Brain microvascular endothelial cell (primary cell): ENCODE data around the gene PLPPR3.

Experiments
- DNase-seq: peaks from one replicate; pipeline ENCODE4 v3.0.0-alpha.2; 2020
- H3K27ac ChIP-seq: fragments of 250-450 bp; sonication (Bioruptor Pico); 2 replicates; pipeline ENCODE4 v1.5.1; 2020; ENCODE audit warnings: mild to moderate bottlenecking, moderate library complexity
- H3K27me3 ChIP-seq: fragments of 250-450 bp; sonication (Bioruptor Pico); replicated peaks from 2 replicates; pipeline ENCODE4 v1.5.1; 2020; ENCODE audit warnings: mild to moderate bottlenecking
- H3K36me3 ChIP-seq: fragments of 250-450 bp; sonication (Bioruptor Pico); replicated peaks from 2 replicates; pipeline ENCODE4 v1.5.1; 2020; ENCODE audit warnings: mild to moderate bottlenecking
- H3K4me3 ChIP-seq: 2 replicates; pipeline ENCODE4 v1.5.1; 2011; ENCODE audit warnings: low read depth, mild to moderate bottlenecking, control low read depth, low read length, moderate library complexity
- CTCF ChIP-seq: IDR thresholded peaks from 2 replicates; pipeline ENCODE4 v1.5.1; 2011; ENCODE audit warnings: low read depth, mild to moderate bottlenecking, moderate library complexity, low read length, control low read depth, inconsistent platforms; ENCODE audit errors: missing control alignments
- in situ Hi-C: cut with HindIII; loops from 2 replicates; pipeline ENCODE4 v1.10.0; 2017; ENCODE audit warnings: low sequenced_read_pairs, low pct_ligation_motif_present

The PLPPR3 gene

DNA sequence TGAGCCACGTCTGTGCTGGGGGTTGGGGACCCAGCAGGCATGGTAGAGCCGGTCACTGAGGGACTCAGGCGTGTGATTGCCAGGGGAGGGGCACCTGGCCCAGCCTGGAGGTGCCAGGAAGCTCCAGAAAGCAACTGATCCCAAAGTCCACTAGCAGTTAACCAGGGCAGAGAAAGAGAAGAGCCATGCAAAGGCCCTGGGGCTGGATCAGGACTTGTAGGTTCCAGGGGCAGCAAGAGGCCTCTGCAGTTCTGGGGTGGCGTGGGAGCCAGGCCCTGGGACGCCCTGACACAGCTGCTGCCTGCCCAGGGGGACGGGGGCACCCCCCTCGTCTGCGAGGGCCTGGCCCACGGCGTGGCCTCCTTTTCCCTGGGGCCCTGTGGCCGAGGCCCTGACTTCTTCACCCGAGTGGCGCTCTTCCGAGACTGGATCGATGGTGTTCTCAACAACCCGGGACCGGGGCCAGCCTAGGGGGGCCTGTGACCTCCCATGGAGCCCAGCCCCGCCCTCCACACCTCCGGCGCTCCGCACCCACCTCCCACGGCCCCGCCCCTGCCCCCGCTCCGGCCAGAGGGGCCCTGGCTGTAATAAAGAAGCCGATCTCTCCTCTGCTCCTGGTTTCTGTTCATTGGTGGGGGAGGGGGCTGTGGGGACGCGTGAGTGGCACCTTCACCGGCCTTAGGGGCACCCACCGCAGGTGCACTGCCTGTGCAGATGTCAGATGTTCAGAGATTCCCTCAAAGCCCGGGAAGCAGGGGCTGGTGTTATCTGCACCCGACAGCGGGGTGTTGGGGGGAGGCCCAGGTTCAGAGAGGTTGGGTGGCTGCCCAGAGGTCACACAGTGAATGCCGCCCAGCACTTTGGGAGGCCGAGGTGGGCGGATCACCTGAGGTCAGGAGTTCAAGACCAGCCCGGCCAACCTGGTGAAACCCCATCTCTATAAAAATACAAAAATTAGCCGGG lies 9.9 kb upstream of the PLPPR3 start:
- no peak for DNase-seq
- Histone ChIP-seq H3K27me3 (no peaks in the 10 kb centered on the region), H3K27ac (no peak overlapping the region), H3K36me3 (no peaks in the 10 kb centered on the region), H3K4me3 (no peak overlapping the region)
- TF ChIP-seq CTCF, result no peak
- in situ Hi-C loops, result no loop called here

DNA sequence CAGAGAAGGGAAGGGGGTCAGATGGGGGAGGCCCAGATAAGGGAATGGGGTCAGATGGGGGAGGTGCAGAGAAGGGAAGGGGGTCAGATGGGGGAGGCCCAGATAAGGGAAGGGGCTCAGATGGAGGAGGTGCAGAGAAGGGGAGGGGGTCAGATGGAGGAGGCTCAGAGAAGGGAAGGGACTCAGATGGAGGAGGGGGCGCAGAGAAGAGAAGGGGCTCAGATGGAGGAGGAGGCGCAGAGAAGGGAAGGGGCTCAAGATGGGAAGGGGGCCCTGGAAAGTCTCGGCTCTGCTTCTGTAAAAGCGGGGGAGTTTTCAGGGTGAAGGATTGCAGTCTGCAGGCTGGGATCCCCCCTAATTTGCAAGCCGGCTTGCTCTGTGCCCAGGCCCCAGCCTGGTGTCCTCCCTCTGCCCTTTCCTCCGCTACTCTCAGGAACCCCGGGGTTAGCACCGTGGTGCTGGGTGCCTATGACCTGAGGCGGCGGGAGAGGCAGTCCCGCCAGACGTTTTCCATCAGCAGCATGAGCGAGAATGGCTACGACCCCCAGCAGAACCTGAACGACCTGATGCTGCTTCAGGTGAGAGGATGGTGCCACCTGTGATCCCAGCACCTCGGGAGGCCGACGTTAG lies 7.5 kb upstream of the PLPPR3 start:
- no peak overlapping the region for H3K4me3 ChIP-seq
- DNase-seq, result no peak
- no peaks in the 10 kb centered on the region for H3K27me3 ChIP-seq
- in situ Hi-C loops, result no loop called here
- no peak for TF ChIP-seq CTCF
- no peaks in the 10 kb centered on the region for H3K36me3 ChIP-seq
- no peak overlapping the region for H3K27ac ChIP-seq

- no peaks in the 10 kb centered on the region for H3K36me3 ChIP-seq
- TF ChIP-seq CTCF, result no peak
- H3K27ac ChIP-seq, result no peak within 1 kb of the TSS
- DNase-seq, result no peak
- in situ Hi-C loops, result no loop called here
- H3K27me3 ChIP-seq, result no peaks in the 10 kb centered on the region
- H3K4me3 ChIP-seq, result no peak within 1 kb of the TSS
Measured at GRCh38 chr19:827710-828321, 6.1 kb upstream of the PLPPR3 start, which contains the start of gene AZU1. TSS of gene AZU1 (plus strand) at chr19:827837. CDS start at chr19:827847, 10 bp downstream.

- Histone ChIP-seq H3K27ac (no peak overlapping the region), H3K36me3 (no peaks in the 10 kb centered on the region), H3K27me3 (no peaks in the 10 kb centered on the region), H3K4me3 (no peak overlapping the region)
- no peak for TF ChIP-seq CTCF
- DNase-seq, result no peak
- in situ Hi-C loops, result no loop called here
Measured at GRCh38 chr19:827314-827709, 5.6 kb upstream of the PLPPR3 start.

GRCh38 chr19:825897-826644 lies 4.3 kb upstream of the PLPPR3 start:
- peaks cover 2% of the 10 kb centered on the region for H3K27me3 ChIP-seq
- H3K36me3 ChIP-seq, result no peaks in the 10 kb centered on the region
- TF ChIP-seq CTCF, result no peak
- in situ Hi-C loops, result no loop called here
- H3K4me3 ChIP-seq, result no peak overlapping the region
- DNase-seq, result no peak
- no peak overlapping the region for H3K27ac ChIP-seq
